Tibial nerve (tissue), 4 donors: ENCODE data around the gene MAP3K1. TPM values are rescaled to one million over a fixed set of nuclear protein-coding genes. Genes with fewer than 3 reads are reported as not detected.

Experiments
- DNase-seq, 2 donors: peaks; one replicate each; pipeline ENCODE4 v3.0.0-alpha.2; 2019; ENCODE audit warnings: low spot score in 2 of 2
- H3K27ac ChIP-seq, 4 donors: fragments of 200-600 bp; sonication (generic) in 3 of 4; one replicate each; pipeline ENCODE4 v1.5.1; 2017 to 2019; ENCODE audit warnings: mild to moderate bottlenecking in 1 of 4
- H3K27me3 ChIP-seq, 2 donors: fragments of 200-600 bp; sonication (generic) in 1 of 2; one replicate each; pipeline versions ENCODE4 v1.5.1 to v1.6.0; 2017 to 2019
- H3K36me3 ChIP-seq, 3 donors: fragments of 200-600 bp; sonication (generic); one replicate each; pipeline ENCODE4 v1.5.1; 2018 to 2019
- H3K4me1 ChIP-seq, 4 donors: fragments of 200-600 bp; sonication (generic) in 3 of 4; one replicate each; pipeline ENCODE4 v1.5.1; 2017 to 2019
- H3K4me3 ChIP-seq, 4 donors: fragments of 200-600 bp; sonication (generic) in 3 of 4; one replicate each; pipeline ENCODE4 v1.5.1; 2017 to 2019; ENCODE audit warnings: mild to moderate bottlenecking in 1 of 4, moderate library complexity in 1 of 4
- H3K9me3 ChIP-seq, 4 donors: fragments of 200-600 bp; sonication (generic) in 3 of 4; one replicate each; pipeline ENCODE4 v1.5.1; 2017 to 2019
- EP300 ChIP-seq, 2 donors: sonication (generic); formaldehyde crosslinking; IDR thresholded peaks; one replicate each; pipeline ENCODE4 v1.6.1; 2017; ENCODE audit warnings: antibody characterized with exemption in 2 of 2, mild to moderate bottlenecking in 1 of 2
- POLR2A ChIP-seq, 2 donors: fragments of 450-650 bp; IDR thresholded peaks; one replicate each; pipeline ENCODE4 v1.6.1; 2017; ENCODE audit warnings: antibody characterized with exemption in 2 of 2, mild to moderate bottlenecking in 2 of 2, moderate library complexity in 2 of 2
- WGBS, 2 donors: methylation state at CpG; one replicate each; pipeline ENCODE4 v1.1.5; 2018; 5-methylcytosine and 5-hydroxymethylcytosine counted together
- total RNA-seq, 4 donors: library from RNA; depleted of rRNA; stranded (reverse); fragments of >200 nt; gene quantifications; one replicate each; pipeline ENCODE4 v1.1.0, GENCODE V29; 2016
- TF ChIP-seq, protein P1 (sequence below), 5 experiments: fragments of 200-600 bp in 3 of 5; fragments of 450-650 bp in 2 of 5; sonication (generic) in 3 of 5; IDR thresholded peaks; one replicate each; pipeline ENCODE4 v1.5.1; 2016 to 2019; ENCODE audit warnings: antibody characterized with exemption in 5 of 5, mild to moderate bottlenecking in 3 of 5, moderate library complexity in 2 of 5

The MAP3K1 gene
- total RNA-seq, 4 donors from 2014 or later = 19.5 to 26.2 (median 22.9) TPM

DNA sequence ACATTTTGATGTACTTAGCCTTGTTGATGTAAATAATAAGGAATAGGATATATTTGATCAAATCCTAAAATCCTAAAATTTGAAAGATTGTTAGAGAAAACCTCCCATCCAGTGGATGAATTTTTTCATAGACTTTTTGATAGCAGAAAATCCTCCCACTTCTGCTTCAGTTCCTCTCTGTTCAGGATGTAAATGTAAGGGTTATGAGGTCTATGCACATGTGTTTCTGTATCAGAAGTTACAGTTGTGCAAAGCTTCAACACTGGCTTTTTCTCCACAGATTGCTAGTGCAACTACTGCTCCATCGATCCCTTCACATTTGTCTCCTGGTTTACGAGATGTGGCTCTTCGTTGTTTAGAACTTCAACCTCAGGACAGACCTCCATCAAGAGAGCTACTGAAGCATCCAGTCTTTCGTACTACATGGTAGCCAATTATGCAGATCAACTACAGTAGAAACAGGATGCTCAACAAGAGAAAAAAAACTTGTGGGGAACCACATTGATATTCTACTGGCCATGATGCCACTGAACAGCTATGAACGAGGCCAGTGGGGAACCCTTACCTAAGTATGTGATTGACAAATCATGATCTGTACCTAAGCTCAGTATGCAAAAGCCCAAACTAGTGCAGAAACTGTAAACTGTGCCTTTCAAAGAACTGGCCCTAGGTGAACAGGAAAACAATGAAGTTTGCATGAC lies 78.1 kb downstream of the MAP3K1 start:
- Histone ChIP-seq H3K27me3 (no peaks in the 10 kb centered on the region), H3K9me3 (no peaks in the 10 kb centered on the region), H3K27ac (no peak overlapping the region), H3K36me3 (peaks cover 0 to 57% (median 3%) of the 10 kb centered on the region in 3 donors), H3K4me3 (no peak overlapping the region), H3K4me1 (no peaks in the 10 kb centered on the region)
- WGBS, 2 donors = 92 to 93% methylated on average over 5 of the region's 5 CpGs
- DNase-seq = no peak
- TF ChIP-seq POLR2A (IDR thresholded peaks at IDR 0.05) = no peak
- TF ChIP-seq EP300 (IDR thresholded peaks at IDR 0.05) = no peak
- TF ChIP-seq, protein P1, sequence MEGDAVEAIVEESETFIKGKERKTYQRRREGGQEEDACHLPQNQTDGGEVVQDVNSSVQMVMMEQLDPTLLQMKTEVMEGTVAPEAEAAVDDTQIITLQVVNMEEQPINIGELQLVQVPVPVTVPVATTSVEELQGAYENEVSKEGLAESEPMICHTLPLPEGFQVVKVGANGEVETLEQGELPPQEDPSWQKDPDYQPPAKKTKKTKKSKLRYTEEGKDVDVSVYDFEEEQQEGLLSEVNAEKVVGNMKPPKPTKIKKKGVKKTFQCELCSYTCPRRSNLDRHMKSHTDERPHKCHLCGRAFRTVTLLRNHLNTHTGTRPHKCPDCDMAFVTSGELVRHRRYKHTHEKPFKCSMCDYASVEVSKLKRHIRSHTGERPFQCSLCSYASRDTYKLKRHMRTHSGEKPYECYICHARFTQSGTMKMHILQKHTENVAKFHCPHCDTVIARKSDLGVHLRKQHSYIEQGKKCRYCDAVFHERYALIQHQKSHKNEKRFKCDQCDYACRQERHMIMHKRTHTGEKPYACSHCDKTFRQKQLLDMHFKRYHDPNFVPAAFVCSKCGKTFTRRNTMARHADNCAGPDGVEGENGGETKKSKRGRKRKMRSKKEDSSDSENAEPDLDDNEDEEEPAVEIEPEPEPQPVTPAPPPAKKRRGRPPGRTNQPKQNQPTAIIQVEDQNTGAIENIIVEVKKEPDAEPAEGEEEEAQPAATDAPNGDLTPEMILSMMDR (IDR thresholded peaks at IDR 0.05) = no peak

GRCh38 chr5:56896763-56897162 lies 81.4 kb downstream of the MAP3K1 start:
- no peaks in the 10 kb centered on the region for H3K9me3 ChIP-seq
- peaks cover 0 to 23% (median 3%) of the 10 kb centered on the region in 3 donors for H3K36me3 ChIP-seq
- H3K4me3 ChIP-seq = no peak overlapping the region
- TF ChIP-seq POLR2A (IDR thresholded peaks at IDR 0.05) (no peak), EP300 (IDR thresholded peaks at IDR 0.05) (no peak)
- TF ChIP-seq, protein P1 (IDR thresholded peaks at IDR 0.05) = no peak
- 89 to 98% methylated on average over 4 of the region's 4 CpGs for WGBS, 2 donors
- H3K27ac ChIP-seq = no peak overlapping the region
- no peaks in the 10 kb centered on the region for H3K4me1 ChIP-seq
- no peaks in the 10 kb centered on the region for H3K27me3 ChIP-seq
- no peak for DNase-seq

- no peaks in the 10 kb centered on the region for H3K9me3 ChIP-seq
- H3K27ac ChIP-seq = no peak overlapping the region
- H3K27me3 ChIP-seq = no peaks in the 10 kb centered on the region
- TF ChIP-seq, protein P1 (IDR thresholded peaks at IDR 0.05) = no peak
- TF ChIP-seq EP300 (IDR thresholded peaks at IDR 0.05) = no peak
- TF ChIP-seq POLR2A (IDR thresholded peaks at IDR 0.05) = no peak
- peaks cover 0 to 20% (median 3%) of the 10 kb centered on the region in 3 donors for H3K36me3 ChIP-seq
- DNase-seq = no peak
- H3K4me3 ChIP-seq = no peak overlapping the region
- 42 to 54% methylated on average over 4 of the region's 4 CpGs for WGBS, 2 donors
- no peaks in the 10 kb centered on the region for H3K4me1 ChIP-seq
These were observed 82.9 kb downstream of the MAP3K1 start for GRCh38 chr5:56898213-56898612.

GRCh38 chr5:56900395-56900794 lies 85.0 kb downstream of the MAP3K1 start:
- no peak for DNase-seq
- Histone ChIP-seq H3K27ac (no peak overlapping the region), H3K4me3 (no peak overlapping the region), H3K36me3 (no peaks in the 10 kb centered on the region), H3K4me1 (no peaks in the 10 kb centered on the region), H3K27me3 (no peaks in the 10 kb centered on the region), H3K9me3 (no peaks in the 10 kb centered on the region)
- TF ChIP-seq, protein P1 (IDR thresholded peaks at IDR 0.05) = no peak
- TF ChIP-seq EP300 (IDR thresholded peaks at IDR 0.05) (no peak), POLR2A (IDR thresholded peaks at IDR 0.05) (no peak)
- WGBS, 2 donors = 64% methylated on average over 4 of the region's 4 CpGs

DNA sequence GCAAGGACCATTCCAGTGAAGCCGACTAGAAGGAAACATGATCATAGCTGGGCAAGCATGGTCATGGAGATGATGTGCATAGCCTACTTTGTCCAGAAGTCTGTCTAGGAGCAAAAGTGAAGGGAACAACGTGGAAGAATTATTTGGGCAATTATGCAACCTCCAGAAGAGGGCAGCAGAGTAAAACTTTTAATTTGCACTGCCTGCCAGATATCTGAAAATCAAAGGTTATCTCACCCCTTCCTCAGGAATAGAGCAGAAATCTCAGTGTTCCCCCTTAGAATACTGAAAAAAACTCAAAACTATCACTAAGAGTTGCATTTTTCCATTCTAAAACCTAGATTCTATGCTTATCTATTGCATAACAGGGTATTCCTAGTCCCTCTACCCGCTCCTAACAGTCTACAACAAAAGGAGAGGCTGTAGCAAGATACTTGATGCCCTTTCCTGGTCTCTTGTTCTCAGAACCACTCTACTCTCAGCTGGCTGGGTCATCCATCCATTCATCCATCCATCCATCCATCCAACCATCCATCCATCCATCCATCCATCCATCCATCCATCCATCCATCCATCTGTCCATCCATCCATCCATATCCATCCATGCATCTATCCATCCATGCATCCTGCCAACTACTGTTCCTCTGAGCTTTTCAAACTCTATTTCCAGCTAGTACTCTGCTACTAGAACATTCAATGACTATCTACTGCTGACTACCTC lies 85.7 kb downstream of the MAP3K1 start:
- Histone ChIP-seq H3K36me3 (no peaks in the 10 kb centered on the region), H3K4me1 (no peaks in the 10 kb centered on the region), H3K27ac (no peak overlapping the region), H3K9me3 (no peaks in the 10 kb centered on the region), H3K27me3 (no peaks in the 10 kb centered on the region), H3K4me3 (no peak overlapping the region)
- DNase-seq = peak in 1 of 2 donors; percentile 40
- TF ChIP-seq POLR2A (IDR thresholded peaks at IDR 0.05) = no peak
- TF ChIP-seq, protein P1 (IDR thresholded peaks at IDR 0.05) = peak; percentile 61 to 76 (median 68)
- WGBS, 2 donors = 40 to 44% methylated on average over 3 of the region's 3 CpGs
